ENCODE data around the gene AR. TPM values are rescaled to one million over a fixed set of nuclear protein-coding genes. Genes with fewer than 3 reads are reported as not detected.

Gene AR
- polyA plus RNA-seq, 3 donors, result 0.91 to 6.3 (median 5.3) TPM

DNA sequence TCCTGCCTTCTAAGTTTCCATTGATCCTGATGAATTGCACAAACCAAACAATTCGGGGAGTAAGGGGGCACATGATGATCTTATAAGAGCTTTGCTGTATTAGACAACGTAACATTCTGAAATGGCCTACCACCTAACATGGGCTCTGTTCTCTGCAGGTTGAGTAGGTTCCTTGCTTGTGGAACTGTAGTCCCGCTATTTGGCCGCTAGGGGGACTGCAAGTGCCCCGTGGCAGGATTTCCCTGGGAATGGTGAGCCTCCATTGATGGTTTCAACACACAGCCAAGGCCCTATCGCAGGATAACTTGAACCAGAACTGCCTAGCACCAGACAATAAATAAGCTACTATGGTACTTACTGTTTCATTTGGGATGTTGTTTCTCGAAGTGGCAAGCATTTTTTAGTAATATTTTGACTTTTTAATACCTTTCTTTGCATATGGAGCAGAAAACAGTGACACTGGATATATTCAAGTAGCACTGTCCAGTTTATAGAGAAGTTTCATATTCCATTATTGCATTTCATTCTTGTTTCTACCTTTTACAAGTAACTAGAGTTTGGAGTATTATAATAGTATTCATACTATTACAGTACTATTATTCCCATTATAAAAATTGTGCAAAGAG is 11.9 kb downstream of the AR start:
- 25 to 41% (median 33%) methylated on average over 7 of the region's 7 CpGs for WGBS, 3 donors
- no peak overlapping the region for H3K27ac ChIP-seq (ENCODE audit: low read depth, low read length)

DNA sequence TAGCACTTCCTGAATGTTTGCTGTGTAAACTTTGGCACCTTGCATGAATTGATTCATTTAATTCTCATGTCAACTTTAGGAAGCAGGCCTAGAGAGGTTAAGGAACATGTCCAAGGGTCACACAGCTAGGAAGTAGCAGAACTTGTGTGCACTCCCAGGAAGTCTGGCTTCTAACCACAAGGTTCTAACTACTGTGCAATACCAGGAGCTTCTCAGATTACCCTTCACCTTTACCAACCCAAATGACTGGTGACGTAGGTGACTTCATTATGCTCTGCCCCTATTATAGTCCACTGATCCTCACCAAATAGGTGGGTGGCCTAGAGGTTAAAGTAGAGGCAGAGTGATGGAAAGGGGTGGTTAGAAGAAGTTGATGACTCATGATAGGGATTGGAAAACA is 14.4 kb downstream of the AR start:
- no peak overlapping the region for H3K27ac ChIP-seq (ENCODE audit: low read depth, low read length)
- 67 to 72% (median 72%) methylated on average over 1 of the region's 1 CpG for WGBS, 3 donors

DNA sequence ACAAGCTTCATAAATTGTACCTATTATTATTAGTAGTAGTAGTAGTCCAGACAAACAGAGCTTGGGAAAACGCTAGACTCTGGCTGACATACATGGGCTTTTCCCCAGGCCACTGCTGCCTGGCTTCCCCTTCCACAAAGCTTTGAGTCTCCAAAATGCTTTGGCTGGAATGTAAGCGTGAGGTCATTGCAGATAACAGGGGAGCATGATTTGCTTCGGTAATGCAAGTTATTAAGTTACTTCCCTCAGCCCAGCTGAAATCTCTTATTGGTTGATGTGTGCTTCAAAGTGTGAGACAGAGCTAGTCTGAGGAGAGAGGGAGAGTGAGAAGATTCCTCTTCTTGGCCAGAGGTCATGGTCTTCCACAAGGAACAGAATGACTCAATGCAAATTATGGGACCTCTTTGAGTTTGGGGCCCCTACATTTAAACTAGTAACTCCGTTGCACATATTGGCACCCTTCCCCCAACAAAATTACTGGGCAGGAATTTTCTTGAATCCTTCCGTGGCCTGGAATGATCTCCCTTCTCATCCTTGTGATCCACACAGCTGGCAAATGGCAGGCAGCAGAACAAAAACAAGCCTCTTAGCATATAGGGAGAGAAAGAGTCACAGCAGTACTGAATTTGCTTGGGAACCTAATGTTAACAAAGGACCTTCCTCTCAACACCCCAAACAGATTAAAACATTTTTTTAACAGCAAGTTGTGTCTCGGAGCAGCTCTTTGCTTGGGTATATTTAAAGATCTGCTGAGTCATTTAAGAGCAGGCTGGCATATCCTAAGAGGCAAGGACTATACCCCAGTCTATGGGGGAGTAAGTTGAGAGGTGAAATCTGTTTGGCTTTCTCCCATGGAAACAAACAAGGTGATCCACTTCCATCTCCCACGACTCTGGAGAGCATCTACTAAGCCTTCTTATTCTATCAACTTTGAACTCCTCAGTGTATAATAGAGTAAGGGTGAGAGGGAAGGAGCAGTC is 19.9 kb downstream of the AR start:
- WGBS, 3 donors, result 40 to 57% (median 43%) methylated on average over 7 of the region's 7 CpGs
- no peak overlapping the region for H3K27ac ChIP-seq (ENCODE audit: low read depth, low read length)

- 71 to 97% (median 88%) methylated on average over 1 of the region's 1 CpG for WGBS, 3 donors
- H3K27ac ChIP-seq (ENCODE audit: low read depth, low read length), result no peak overlapping the region
Observed at GRCh38 chrX:67564475-67564874, 20.7 kb downstream of the AR start.

DNA sequence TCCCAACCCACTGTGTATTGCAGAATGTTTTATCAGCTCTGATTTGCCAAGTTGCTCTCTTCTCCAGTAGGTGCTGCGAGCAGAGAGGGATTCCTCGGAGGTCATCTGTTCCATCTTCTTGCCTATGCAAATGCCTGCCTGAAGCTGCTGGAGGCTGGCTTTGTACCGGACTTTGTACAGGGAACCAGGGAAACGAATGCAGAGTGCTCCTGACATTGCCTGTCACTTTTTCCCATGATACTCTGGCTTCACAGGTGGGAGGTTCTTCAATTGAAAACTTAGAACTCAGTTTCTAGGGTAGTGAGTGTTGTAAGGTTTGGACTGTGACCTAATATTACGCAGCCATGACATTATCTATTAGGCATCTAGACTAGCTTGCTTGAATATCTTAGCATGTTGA is 24.9 kb downstream of the AR start:
- 50 to 75% (median 71%) methylated on average over 5 of the region's 5 CpGs for WGBS, 3 donors
- no peak overlapping the region for H3K27ac ChIP-seq (ENCODE audit: low read depth, low read length)

- H3K27ac ChIP-seq (ENCODE audit: low read depth, low read length), result no peak overlapping the region
Observed at GRCh38 chrX:67570839-67571238, 27.0 kb downstream of the AR start.

- no peak overlapping the region for H3K27ac ChIP-seq (ENCODE audit: low read depth, low read length)
- WGBS, 3 donors, result 37 to 73% (median 58%) methylated on average over 2 of the region's 2 CpGs
Observed at GRCh38 chrX:67574696-67575095, 30.9 kb downstream of the AR start.

GRCh38 chrX:67582436-67582835 is 38.6 kb downstream of the AR start:
- H3K27ac ChIP-seq (ENCODE audit: low read depth, low read length), result no peak overlapping the region
- 65 to 91% (median 75%) methylated on average over 4 of the region's 4 CpGs for WGBS, 3 donors

DNA sequence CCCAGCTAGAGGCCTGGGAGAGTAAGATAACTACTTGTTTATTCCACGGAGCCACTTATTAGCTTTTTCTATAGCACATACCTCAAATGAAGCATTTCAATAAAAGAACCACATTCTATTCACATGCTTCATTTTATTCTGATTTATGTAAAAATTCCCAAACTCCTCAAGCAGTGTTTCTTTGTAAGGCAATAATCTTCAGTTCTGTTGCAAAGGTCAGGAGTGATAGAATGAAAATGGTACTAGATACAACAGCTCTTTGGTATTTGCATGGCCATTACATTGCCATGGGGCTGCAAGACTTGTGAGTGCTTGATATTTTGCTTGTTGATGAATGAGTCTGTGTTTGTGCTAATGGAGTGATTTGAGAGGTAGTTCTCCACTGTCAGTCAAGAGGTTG is 39.4 kb downstream of the AR start:
- no peak overlapping the region for H3K27ac ChIP-seq (ENCODE audit: low read depth, low read length)
- WGBS, 3 donors, result 61 to 77% (median 74%) methylated on average over 1 of the region's 1 CpG

GRCh38 chrX:67585401-67585800 is 41.6 kb downstream of the AR start:
- no peak overlapping the region for H3K27ac ChIP-seq (ENCODE audit: low read depth, low read length)
- 46 to 74% (median 56%) methylated on average over 3 of the region's 3 CpGs for WGBS, 3 donors

DNA sequence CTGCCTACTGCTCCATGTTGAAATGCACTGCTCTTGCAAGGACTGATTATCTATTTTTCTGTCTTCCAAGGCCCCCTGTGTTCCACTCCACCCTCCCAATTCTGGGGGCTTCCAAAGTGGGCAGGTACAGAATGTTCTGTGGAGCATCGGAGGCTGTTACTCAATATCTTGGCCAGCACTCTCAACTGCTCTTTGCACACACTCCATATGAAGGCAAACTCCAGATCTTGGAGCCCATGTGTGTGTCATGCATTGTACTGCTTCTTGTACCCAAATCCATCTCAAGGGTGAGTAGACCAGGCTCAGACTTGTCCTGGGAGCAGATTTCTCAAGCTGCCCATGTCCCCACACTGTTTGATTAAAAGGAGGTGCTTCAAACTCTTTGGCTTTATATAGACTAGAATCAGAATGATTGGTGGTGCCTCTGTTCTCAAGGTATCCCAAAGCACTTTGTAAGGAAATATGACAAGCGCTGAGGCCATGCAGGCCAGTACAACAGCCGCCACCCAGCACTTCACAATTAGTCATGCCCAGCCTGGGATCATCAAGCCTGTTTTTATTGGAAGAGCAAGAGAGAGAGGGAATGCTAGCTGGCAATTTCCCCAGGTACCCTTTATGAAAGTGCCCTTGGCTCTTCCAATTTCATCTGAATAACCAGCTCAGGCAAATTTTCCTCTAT is 44.3 kb downstream of the AR start:
- 69 to 78% (median 76%) methylated on average over 3 of the region's 3 CpGs for WGBS, 3 donors
- H3K27ac ChIP-seq (ENCODE audit: low read depth, low read length), result no peak overlapping the region

DNA sequence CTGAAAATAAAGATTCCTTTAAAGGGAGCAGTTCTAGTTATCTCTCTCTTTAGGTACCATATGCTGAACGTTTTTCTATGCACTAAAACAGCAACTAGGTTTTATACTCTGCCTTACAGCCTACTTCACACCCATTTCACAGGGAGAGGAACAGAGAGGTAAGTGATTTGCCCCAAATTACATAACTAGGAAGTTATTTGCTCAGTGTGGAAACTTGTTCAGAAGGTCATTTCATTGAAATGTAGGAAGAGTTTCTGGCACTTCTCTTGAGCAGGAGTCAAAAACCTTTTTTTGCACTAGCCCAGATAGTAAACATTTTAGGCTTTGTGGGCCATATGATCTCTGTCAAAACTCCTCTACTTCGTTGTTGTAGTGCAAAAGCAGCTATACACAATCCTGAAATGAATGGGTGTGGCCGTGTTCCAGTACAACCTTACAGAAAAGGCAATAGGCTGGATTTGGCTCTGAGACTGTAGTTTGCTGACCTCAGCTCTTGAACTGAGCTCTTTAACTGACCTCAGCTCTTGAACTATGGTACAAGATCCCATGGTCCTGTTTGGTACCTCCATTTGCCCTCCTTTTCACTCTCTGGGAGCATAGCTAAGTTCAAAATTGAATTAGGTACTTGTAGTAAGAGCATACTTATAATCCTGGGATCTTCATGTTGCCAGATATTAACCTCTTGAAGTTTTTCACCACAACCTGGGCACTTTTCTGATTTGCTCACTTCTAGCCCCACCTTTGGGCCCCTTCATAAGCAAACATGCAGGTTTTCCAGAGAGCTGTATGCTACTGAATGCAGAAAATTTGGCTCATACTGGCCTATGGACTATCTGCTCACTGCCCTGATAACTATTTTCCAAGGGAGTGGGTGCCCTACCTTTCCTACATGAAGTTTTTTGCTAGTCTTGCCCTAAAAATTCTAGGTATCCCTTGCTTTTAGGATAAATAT is 53.3 kb downstream of the AR start:
- 34 to 55% (median 44%) methylated on average over 3 of the region's 3 CpGs for WGBS, 3 donors
- no peak overlapping the region for H3K27ac ChIP-seq (ENCODE audit: low read depth, low read length)

- no peak overlapping the region for H3K27ac ChIP-seq (ENCODE audit: low read depth, low read length)
- WGBS, 3 donors, result 80 to 94% (median 82%) methylated on average over 3 of the region's 3 CpGs
Observed at GRCh38 chrX:67599532-67599931, 55.7 kb downstream of the AR start.

GRCh38 chrX:67601771-67602170 is 58.0 kb downstream of the AR start:
- H3K27ac ChIP-seq (ENCODE audit: low read depth, low read length), result no peak overlapping the region
- WGBS, 3 donors, result 59 to 64% (median 60%) methylated on average over 1 of the region's 1 CpG

- WGBS, 3 donors, result 49 to 85% (median 61%) methylated on average over 3 of the region's 3 CpGs
- H3K27ac ChIP-seq (ENCODE audit: low read depth, low read length), result no peak overlapping the region
Observed at GRCh38 chrX:67604979-67605703, 61.3 kb downstream of the AR start.

DNA sequence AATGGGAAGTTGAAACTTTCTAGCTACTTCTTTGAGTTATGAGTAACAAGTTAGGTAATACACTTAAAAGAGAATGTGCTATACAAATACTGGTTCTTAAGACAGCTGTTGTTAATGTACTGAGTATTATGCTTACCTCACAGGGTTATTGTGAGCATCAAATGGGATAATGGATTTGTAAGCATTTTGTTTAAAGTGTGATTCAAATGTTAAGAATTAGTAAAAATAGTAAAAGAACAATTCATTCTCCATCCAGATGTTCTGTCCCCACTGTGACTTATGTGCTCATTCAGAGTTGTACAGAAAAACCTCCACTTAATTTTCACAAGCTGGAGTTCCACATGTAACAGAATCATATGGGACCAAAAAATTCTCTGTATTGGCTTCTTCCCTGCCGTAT is 63.6 kb downstream of the AR start:
- WGBS, 3 donors, result 78 to 96% (median 78%) methylated on average over 1 of the region's 1 CpG
- no peak overlapping the region for H3K27ac ChIP-seq (ENCODE audit: low read depth, low read length)

- 0% methylated on average over 1 of the region's 1 CpG for WGBS, 3 donors
- no peak overlapping the region for H3K27ac ChIP-seq (ENCODE audit: low read depth, low read length)
Observed at GRCh38 chrX:67610282-67610681, 66.5 kb downstream of the AR start.

DNA sequence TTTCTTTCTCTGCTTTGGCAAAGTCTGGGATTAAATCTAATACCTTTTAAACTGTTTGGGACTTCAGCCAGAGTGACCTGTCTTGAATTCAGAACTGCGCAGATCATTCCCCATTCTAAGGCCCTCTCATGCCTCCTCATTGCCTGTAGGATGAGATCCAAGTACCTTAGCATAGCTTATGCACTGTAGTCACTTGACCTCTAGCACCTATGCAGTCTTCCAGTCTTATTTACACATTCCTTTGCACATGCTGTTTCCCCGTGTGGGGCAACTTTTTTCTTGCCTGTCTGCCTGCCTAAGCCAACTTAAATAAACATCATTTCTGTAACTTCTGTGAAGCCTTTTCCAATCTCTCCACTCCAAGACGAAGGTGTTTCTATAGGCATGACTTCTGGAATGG is 68.4 kb downstream of the AR start:
- no peak overlapping the region for H3K27ac ChIP-seq (ENCODE audit: low read depth, low read length)
- 37 to 80% (median 46%) methylated on average over 3 of the region's 3 CpGs for WGBS, 3 donors
